HG03439 (cell line): ENCODE measurements around the gene NEXN.

ENCODE experiments used
- ATAC-seq: cut with Tn5 transposase; IDR thresholded peaks from one replicate; pipeline ENCODE4 v1.9.1; 2021; ENCODE audit warnings: mild to moderate bottlenecking, moderate library complexity; ENCODE audit not compliant: unreplicated experiment

Gene NEXN

DNA sequence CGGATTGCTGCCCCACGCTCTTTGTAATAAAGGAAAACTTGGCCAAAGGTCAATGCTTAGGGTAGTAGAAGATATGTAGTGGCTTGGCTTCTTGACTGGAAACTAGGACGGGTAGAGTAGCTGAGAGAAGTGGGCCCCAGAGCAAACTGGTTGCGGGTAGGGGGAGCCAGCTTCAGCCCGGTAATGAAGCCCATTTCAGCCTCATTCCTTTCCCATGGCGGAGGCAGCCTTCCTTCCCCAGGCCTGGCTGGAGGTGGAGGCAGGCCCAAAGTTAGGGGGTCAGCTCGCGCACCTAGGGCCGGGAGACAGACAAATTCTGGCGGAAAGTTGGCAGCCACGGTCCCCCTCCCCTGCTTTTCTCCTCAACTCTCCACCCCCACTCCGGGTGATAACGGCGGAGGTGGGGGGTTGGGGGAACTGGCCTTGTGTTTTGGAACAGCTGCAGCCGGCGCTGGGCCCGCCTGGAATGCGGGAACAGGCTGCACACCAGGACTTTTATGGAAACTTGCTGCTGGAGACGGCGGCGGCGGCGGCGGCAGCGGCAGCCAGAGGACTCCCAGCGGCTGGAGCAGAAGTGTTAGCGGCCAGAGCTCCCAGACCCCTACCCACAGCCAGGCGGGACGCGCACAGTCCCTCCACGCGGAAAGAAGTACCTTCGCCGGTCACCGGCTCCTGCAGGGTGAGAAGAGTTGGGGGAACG is at the start of gene NEXN:
NEXN (plus strand) TSS at position 544 of the 700 bp plus-strand sequence. CDS start 27,483 bp downstream, outside the sequence.
- no peak for ATAC-seq

DNA sequence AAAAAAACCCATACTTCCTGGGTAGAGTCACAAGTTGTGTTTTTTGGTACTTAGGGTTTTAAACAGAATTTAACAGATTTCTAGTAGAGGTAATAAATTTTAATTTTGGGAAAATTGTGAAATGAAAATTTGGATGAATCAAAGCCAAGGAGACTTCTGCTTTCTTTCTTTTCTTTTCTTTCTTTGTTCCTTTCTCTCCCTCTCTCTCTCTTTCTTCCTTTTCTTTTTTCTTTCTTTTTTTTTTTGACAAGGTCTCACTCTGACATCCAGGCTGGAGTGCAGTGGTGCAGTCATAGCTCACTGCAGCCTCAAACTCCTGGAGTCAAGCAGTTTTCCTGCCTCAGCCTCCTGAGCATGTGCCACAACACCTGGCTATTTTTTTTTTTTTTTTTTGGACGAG is 46.9 kb upstream of the NEXN start:
- no peak for ATAC-seq

DNA sequence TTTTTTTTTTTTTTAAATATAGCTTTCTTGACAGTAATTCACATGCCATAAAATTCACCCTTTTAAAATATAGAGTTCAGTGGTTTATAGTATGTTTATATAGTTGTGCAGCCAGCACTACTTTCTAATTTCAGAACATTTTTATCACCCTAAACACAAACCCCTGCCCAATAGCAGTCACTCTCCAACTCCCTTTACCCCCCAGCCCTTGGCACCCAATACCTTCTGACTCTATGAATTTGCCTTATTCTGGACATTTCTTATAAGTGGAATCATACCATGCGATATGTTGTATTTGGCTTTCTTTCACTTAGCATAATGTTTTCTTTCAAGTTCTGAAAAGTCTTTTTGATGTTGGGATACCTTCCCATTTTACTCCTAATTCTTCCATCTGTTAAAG is 42.5 kb upstream of the NEXN start:
- no peak for ATAC-seq

DNA sequence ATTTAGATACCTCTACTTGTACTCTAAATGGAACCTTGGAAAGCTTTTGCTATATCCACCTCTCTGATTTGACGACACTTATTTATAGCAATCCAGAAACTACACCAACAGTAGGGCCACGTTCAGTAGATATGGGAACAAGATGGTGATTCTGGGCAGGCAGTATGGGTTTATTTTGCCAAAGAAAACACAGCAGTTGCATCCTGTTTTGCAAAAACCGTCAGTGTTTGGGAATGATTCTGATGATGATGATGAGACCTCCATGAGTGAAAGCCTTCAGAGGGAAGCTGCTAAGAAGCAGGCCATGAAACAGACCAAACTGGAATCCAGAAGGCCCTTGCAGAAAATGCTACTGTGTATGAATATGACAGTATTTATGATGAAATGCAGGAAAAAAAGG is 41.5 kb upstream of the NEXN start:
- no peak for ATAC-seq

DNA sequence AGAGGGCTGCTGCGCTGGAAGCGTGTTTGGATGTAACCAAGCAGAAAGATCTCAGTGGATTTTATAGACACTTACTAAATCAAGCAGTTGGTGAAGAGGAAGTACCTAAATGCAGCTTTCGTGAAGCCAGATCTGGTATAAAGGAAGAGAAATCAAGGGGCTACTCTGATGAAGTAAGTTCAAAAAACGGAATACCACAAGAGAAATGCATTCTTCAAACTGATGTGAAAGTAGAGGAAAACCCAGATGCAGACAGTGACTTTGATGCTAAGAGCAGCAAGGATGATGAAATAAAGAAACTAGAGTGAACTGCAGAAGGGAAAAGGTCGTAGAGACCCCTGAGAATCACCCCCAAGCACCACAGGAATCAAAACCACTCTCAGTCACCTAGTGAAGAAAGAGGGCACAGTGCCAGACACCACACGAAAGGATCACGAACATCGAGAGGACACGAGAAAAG is 40.8 kb upstream of the NEXN start:
- no peak for ATAC-seq

GRCh38 chr1:77850082-77850481 is 38.3 kb upstream of the NEXN start:
- no peak for ATAC-seq

GRCh38 chr1:77857552-77857951 is 30.9 kb upstream of the NEXN start:
- no peak for ATAC-seq

DNA sequence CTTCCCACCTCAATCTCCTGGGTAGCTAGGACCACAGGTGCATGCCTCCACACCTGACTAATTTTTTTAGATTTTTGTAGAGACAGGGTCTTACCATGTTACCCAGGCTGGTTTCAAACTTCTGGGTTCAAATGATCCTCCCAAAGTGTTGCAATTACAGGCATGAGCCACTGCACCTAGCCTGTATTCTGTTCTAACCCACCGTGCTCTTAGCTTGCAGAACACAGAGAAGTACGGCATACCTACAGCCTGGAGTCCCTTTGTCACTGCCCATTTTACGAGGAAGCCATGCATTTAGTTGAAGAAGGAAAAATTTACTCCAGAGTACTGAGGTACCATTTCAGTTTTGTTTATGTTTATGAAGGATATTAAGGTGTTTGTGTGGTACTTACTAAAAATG is 29.7 kb upstream of the NEXN start:
- ATAC-seq, result no peak

DNA sequence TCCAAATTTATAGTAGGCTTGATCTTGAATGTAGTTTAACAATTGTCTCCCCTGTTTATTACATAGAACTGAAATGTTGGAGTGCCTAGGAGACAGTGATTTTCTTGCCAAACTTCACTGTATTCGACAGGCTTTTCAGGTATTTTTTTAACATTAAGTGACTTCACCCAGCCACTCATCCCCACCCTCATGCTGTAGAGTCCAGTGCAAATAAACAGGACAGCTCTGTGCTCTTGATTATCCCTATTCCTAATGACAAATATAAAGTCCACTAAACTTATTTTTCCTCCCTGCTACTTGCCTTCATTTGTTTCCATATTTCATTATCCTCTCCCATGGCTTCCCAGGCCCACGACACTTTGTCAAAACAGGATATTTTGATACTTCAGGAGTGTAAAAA is 29.2 kb upstream of the NEXN start:
- no peak for ATAC-seq

DNA sequence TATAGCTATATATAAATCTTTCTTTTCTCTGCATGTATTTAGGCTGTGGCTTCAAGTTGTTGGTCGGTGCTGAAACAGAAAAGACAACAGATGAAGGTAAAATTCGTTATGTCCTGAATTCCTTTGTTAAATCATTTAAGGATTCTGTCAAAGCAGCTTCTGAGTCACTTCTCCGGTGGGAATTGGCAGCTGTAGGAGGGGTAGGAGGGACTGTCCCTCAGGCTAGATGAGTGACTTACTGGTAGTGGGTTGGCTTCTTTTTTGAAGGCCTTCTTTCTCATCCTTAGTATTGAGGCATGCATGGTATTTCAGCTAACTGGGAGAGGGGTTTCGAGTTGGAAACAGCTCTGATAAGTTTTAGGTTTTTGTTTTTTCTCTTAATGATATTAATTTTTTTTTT is 22.1 kb upstream of the NEXN start:
- ATAC-seq, result no peak

GRCh38 chr1:77872645-77873044 is 15.8 kb upstream of the NEXN start:
- no peak for ATAC-seq

GRCh38 chr1:77873461-77873860 is 15.0 kb upstream of the NEXN start:
- no peak for ATAC-seq

DNA sequence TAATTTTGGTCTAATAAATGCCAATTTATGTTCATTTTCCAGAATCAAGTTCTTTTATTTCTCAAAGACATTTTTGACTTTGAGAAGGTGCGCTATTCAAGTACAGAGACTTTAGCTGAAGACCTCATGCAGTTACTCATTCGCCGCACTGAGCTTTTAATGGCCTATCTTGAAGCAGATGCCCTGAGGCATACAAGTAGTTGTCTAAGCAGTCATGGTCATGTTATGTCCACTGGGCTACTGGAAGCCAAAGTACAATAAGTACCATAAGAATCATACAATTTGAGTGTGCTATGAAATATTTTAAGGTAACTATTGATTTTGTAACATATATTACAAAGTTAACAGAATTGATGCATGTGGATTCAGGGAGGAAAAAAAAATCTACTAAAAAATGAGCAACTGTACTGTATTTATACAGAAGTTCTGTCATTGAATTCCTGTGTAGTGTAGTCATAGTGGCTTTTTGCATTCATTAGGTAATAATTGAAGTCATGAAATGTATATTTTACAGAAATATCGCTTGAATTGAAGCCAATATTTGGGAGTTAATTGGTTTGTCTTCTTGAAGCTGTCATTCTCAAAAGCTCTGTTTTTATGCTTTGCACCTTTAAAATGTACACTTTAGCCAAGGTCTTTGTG is 13.5 kb upstream of the NEXN start:
- ATAC-seq, result no peak

GRCh38 chr1:77876884-77877283 is 11.5 kb upstream of the NEXN start:
- ATAC-seq, result no peak

- no peak for ATAC-seq
These were observed 7.4 kb upstream of the NEXN start for GRCh38 chr1:77881061-77881460.

DNA sequence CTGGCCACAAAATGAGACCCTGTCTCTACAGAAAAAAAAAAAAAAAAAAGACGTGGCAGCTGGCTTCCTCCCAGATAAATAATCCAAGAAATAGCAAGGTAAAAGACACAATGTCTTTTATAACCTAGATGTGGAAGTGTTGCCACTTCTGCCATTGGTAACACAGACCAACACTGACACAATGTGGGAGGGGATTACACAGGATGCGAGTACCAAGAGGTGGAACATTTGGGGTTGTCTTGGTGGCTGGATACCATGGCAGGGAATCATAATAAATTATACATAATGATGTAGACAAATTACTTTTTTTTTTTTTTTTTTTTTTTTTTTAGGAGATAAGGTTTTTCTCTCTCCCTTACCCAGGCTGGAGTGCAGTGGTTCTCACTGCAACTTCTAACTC is 6.0 kb upstream of the NEXN start:
- ATAC-seq, result no peak

- no peak for ATAC-seq
These were observed 588 bp downstream of the NEXN start for GRCh38 chr1:77888781-77889642.

DNA sequence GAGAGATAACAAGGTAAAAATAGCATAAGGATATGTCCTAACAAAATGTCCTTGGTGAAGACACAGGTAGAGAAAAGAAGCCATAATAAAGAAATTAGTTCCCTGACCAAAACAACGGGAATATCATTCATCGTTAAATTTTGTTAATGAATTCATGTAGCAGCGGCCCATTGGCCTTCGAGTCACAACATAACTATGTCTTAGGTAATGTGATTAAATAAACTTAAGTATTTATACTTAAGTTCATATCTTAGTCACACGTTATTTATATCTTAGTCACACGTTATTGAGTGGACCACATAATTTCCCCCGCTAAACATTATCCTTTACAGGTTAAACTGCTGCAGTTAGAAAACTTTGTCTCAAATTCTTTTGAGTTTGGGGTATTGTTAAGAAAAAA is 1.2 kb downstream of the NEXN start:
- no peak for ATAC-seq

GRCh38 chr1:77891200-77891599 is 2.8 kb downstream of the NEXN start:
- ATAC-seq, result no peak

DNA sequence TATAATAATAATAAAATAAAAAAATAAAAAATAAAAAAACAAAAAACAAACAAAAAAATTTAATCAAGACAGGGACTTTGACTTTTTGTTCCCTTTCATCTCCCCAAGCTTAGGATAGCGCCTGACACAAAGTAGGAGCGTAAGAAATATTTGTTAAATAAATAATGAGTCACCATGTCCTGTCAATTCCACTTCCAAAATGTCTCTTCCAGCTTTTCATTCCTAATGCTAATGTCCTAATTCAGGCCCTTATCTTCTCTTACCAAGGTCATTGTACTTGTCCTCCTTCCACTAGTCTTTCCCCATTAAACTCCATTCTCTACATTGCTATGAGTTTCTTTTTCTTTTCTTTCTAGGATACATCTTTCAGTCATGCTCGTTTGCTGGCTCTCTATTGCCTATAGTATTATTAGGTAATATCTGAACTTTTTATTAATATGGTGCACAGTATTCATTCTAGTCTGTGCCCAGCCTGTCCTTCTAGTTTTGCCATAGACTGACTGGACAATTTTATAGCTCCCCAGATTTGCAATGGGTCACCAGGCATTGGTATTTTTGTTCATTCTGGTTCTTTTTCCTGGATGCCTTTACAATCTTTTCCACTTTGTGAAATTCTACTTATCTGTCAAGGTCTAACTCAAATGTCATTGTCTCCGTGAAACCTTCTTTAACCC is 11.4 kb downstream of the NEXN start:
- no peak for ATAC-seq

DNA sequence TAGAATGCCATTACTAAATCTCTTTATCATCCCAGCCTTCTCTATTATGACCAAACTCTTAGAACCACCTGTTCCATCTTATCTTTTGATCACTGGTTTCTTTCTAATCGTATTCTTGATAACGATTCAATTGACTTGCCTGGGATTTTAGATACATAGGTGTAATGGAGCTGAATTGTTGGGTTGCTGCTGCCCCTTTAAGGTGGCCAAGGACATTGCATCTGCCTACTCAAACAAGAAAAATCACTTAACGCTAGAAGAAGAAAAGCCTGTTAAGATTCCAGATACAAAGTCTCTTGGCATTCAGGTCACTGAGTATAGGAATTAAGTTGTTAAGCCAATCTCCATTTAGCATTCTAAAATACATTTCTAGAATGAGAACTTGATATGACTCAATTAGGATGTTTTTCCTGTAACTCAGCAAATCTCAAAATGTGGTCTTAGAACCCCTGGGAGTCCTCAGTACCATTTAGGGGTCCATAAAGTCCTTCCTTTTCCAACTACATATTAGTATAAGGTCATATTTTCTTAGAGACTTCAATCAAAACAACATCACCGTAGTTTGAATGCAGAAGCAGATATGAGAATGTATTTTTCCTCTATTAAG is 12.4 kb downstream of the NEXN start:
- no peak for ATAC-seq
